HCT116 (cell line): ENCODE results near the gene ESYT1. TPM values are rescaled to one million over a fixed set of nuclear protein-coding genes. Genes with fewer than 3 reads are reported as not detected.

Experiments used
- ATAC-seq: fragments of 200-7000 bp; cut with Tn5 transposase; 2 replicates; pipeline ENCODE4 v1.9.1; 2020; ENCODE audit warnings: mild to moderate bottlenecking, moderate library complexity
- BruUV-seq: library from RNA; stranded (reverse); fragments of 400-500 nt; replicated peaks from 2 replicates; lab custom pipeline; 2021; lab: Mats Ljungman, UMichigan
- CTCF ChIA-PET: fragments of 300-600 bp; sonication (Branson Sonifier 250); formaldehyde crosslinking; loops from one replicate; lab custom pipeline; 2021; ENCODE audit warnings: antibody characterized with exemption; lab: Charles Lee
- POLR2A ChIA-PET: fragments of 300-600, 350-600 bp; sonication (Branson Sonifier 250); formaldehyde crosslinking; loops from one replicate; lab custom pipeline; 2021; ENCODE audit warnings: antibody characterized with exemption; lab: Charles Lee
- RAD21 ChIA-PET, 2 experiments: fragments of 300-600 bp; sonication (Branson Sonifier 250); formaldehyde crosslinking; loops; one replicate each; lab custom pipeline; 2023; ENCODE audit warnings: low total read pairs in 2 of 2; ENCODE audit not compliant: uncharacterized antibody in 2 of 2, unreplicated experiment in 2 of 2, low non-redundant PET in 1 of 2; lab: Charles Lee
- DNase-seq: peaks from one replicate; pipeline ENCODE4 v3.0.0-alpha.2; 2010; ENCODE audit warnings: low read depth, low spot score
- H2AFZ ChIP-seq: fragments of 200-600 bp; shearing (Covaris generic), sonication (generic); 2 replicates; pipeline ENCODE4 v1.6.1; 2017; ENCODE audit warnings: low read depth, mixed run types, mixed read lengths, antibody characterized with exemption, low read length; ENCODE audit not compliant: poor library complexity, severe bottlenecking
- H3K27ac ChIP-seq: 2 replicates; pipeline ENCODE4 v1.5.1; 2012; ENCODE audit warnings: low read depth, low read length
- H3K27me3 ChIP-seq: fragments of 200-600 bp; sonication (generic); 2 replicates; pipeline ENCODE4 v1.6.1; 2016; ENCODE audit warnings: mixed run types, low read length, mixed read lengths; ENCODE audit not compliant: insufficient read depth
- H3K36me3 ChIP-seq, 2 experiments: fragments of 200-500 bp in 1 of 2; fragments of 200-600 bp in 1 of 2; sonication (Bioruptor generic) in 1 of 2; sonication (generic) in 1 of 2; 2 replicates each; pipeline versions ENCODE4 v1.5.1 to v1.6.1; 2014 to 2016; ENCODE audit warnings: low read length in 2 of 2, inconsistent platforms in 1 of 2, mixed read lengths in 1 of 2, mixed run types in 1 of 2; ENCODE audit not compliant: insufficient read depth in 2 of 2, control insufficient read depth in 1 of 2
- H3K4me1 ChIP-seq, 2 experiments: fragments of 200-600 bp in 1 of 2; sonication (generic) in 1 of 2; 2 replicates each; pipeline versions ENCODE4 v1.5.1 to v1.6.1; 2012 to 2017; ENCODE audit warnings: low read length in 2 of 2, inconsistent platforms in 1 of 2, mild to moderate bottlenecking in 1 of 2, mixed read lengths in 1 of 2, mixed run types in 1 of 2, moderate library complexity in 1 of 2; ENCODE audit not compliant: insufficient read depth in 2 of 2, control insufficient read depth in 1 of 2
- H3K4me2 ChIP-seq: fragments of 200-600 bp; sonication (generic); 2 replicates; pipeline ENCODE4 v1.6.1; 2017; ENCODE audit warnings: mixed run types, low read length, mixed read lengths
- H3K4me3 ChIP-seq, 2 experiments: fragments of 200-600 bp in 1 of 2; sonication (generic) in 1 of 2; replicated peaks in 1 of 2; 2 replicates each; pipeline ENCODE4 v1.5.1; 2011 to 2016; ENCODE audit warnings: low read length in 2 of 2, control low read depth in 1 of 2, low read depth in 1 of 2, mild to moderate bottlenecking in 1 of 2, mixed read lengths in 1 of 2, mixed run types in 1 of 2
- H3K79me2 ChIP-seq: fragments of 200-600 bp; sonication (generic); 2 replicates; pipeline ENCODE4 v1.6.1; 2017; ENCODE audit warnings: mild to moderate bottlenecking, mixed run types, low read length, moderate library complexity, mixed read lengths; ENCODE audit not compliant: insufficient read depth
- H3K9ac ChIP-seq: fragments of 200-600 bp; sonication (generic); 2 replicates; pipeline ENCODE4 v1.6.1; 2016; ENCODE audit warnings: low read length, mixed read lengths
- H3K9me2 ChIP-seq: fragments of 200-600 bp; sonication (generic), shearing (Covaris generic); 2 replicates; pipeline ENCODE4 v1.6.1; 2017; ENCODE audit warnings: mixed run types, mild to moderate bottlenecking, moderate library complexity; ENCODE audit not compliant: insufficient read depth
- H3K9me3 ChIP-seq, 2 experiments: fragments of 200-500 bp in 1 of 2; fragments of 200-600 bp in 1 of 2; sonication (Bioruptor generic) in 1 of 2; sonication (generic) in 1 of 2; 2 replicates each; pipeline ENCODE4 v1.6.1; 2014 to 2017; ENCODE audit warnings: low read length in 2 of 2, mixed read lengths in 2 of 2, inconsistent platforms in 1 of 2, low read depth in 1 of 2, mild to moderate bottlenecking in 1 of 2, mixed run types in 1 of 2, moderate library complexity in 1 of 2; ENCODE audit not compliant: control insufficient read depth in 1 of 2, insufficient read depth in 1 of 2
- H4K20me1 ChIP-seq: fragments of 200-600 bp; sonication (generic), shearing (Covaris generic); 2 replicates; pipeline ENCODE4 v1.6.1; 2017; ENCODE audit warnings: mixed run types, mild to moderate bottlenecking, moderate library complexity; ENCODE audit not compliant: insufficient read depth
- ATF3 ChIP-seq: IDR thresholded peaks from 2 replicates; pipeline ENCODE4 v1.6.1; 2012
- CTCF ChIP-seq, 3 experiments: fragments of 200-600 bp in 1 of 3; sonication (generic) in 1 of 3; IDR thresholded peaks in 2 of 3; conservative IDR thresholded peaks in 1 of 3; 2 replicates each; pipeline ENCODE4 v1.5.1; 2012 to 2017; ENCODE audit warnings: low read depth in 2 of 3, low read length in 2 of 3, antibody characterized with exemption in 1 of 3, borderline replicate concordance in 1 of 3, control low read depth in 1 of 3, mild to moderate bottlenecking in 1 of 3, mixed read lengths in 1 of 3, mixed run types in 1 of 3, moderate library complexity in 1 of 3; ENCODE audit not compliant: insufficient read depth in 1 of 3
- EZH2 ChIP-seq: fragments of 200-600 bp; sonication (generic); IDR thresholded peaks from 2 replicates; pipeline ENCODE4 v1.6.1; 2017; ENCODE audit warnings: antibody characterized with exemption, mixed run types
- POLR2AphosphoS5 ChIP-seq: IDR thresholded peaks from 2 replicates; pipeline ENCODE4 v1.6.1; 2011; ENCODE audit warnings: mild to moderate bottlenecking, low read depth, low read length, moderate library complexity
- RAD21 ChIP-seq: IDR thresholded peaks from 2 replicates; pipeline ENCODE4 v1.6.1; 2012; ENCODE audit warnings: low read depth, mild to moderate bottlenecking
- TCF7L2 ChIP-seq: IDR thresholded peaks from 2 replicates; pipeline ENCODE4 v1.7.0; 2011; ENCODE audit warnings: borderline replicate concordance, inconsistent platforms; ENCODE audit not compliant: insufficient read depth, insufficient read length; ENCODE audit errors: extremely low read depth
- intact Hi-C: fragments of 100-400 bp; cut with micrococcal nuclease; formaldehyde crosslinking; loops from 2 replicates; pipeline ENCODE4 v1.10.0; 2022
- total RNA-seq: library from RNA; stranded (reverse); gene quantifications from one replicate; pipeline ENCODE4 v1.2.1, GENCODE V29; 2021; ENCODE audit not compliant: unreplicated experiment
- TF ChIP-seq, protein P1 (sequence below): IDR thresholded peaks from 2 replicates; pipeline ENCODE4 v1.6.1; 2011; ENCODE audit warnings: mild to moderate bottlenecking, low read length, moderate library complexity; ENCODE audit not compliant: insufficient replicate concordance; ENCODE audit errors: extremely low read depth

Gene ESYT1
- total RNA-seq, 1 experiment from 2014 or later = 80.9 TPM

- POLR2A ChIA-PET = no interaction called here
- peaks cover 16 to 26% of the 10 kb centered on the region in 2 experiments; a peak in 3 of 4 replicates for H3K36me3 ChIP-seq
These were observed 29.5 kb upstream of the ESYT1 start for GRCh38 chr12:56098592-56098991.

DNA sequence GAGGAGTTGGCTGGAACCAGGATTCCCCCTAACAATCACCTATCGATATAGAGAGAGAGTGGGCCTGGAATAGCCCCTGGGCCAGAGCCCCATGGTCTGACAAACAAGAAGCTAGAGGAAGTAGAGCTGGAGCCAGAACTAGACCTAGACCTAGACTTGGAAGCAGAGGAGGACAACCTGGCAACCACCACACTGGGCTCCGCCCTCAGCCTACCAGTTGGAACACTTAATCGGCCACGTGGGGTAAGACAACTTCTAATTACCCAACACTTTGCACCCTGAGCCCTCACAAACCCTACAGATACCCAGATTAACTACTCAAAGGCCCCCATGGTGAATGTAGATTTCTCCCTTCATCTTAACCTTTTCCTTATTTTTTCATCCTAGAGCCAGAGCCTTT lies 28.3 kb upstream of the ESYT1 start:
- no peak overlapping the region for H3K27ac ChIP-seq
- H3K4me2 ChIP-seq = no peak overlapping the region
- POLR2A ChIA-PET = interaction anchor here (1.2 kb wide), 1 partner anchor 55 kb away, joined by 3 read pairs; no protein-coding TSS in a partner anchor
- no peak for TF ChIP-seq ATF3
- TF ChIP-seq POLR2AphosphoS5 = no peak
- TF ChIP-seq, protein P1, sequence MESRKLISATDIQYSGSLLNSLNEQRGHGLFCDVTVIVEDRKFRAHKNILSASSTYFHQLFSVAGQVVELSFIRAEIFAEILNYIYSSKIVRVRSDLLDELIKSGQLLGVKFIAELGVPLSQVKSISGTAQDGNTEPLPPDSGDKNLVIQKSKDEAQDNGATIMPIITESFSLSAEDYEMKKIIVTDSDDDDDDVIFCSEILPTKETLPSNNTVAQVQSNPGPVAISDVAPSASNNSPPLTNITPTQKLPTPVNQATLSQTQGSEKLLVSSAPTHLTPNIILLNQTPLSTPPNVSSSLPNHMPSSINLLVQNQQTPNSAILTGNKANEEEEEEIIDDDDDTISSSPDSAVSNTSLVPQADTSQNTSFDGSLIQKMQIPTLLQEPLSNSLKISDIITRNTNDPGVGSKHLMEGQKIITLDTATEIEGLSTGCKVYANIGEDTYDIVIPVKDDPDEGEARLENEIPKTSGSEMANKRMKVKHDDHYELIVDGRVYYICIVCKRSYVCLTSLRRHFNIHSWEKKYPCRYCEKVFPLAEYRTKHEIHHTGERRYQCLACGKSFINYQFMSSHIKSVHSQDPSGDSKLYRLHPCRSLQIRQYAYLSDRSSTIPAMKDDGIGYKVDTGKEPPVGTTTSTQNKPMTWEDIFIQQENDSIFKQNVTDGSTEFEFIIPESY = no peak
- no peak for TF ChIP-seq CTCF (IDR thresholded peaks at IDR 0.05 in 2 of 3, conservative IDR thresholded peaks at IDR 0.05 in 1 of 3; ENCODE audit: borderline replicate concordance in 1 of 3, insufficient read depth in 1 of 3, low read depth in 2 of 3, low read length in 2 of 3)
- TF ChIP-seq, all 23 proteins: peak for 0
- Histone ChIP-seq H3K4me3 (no peak overlapping the region), H3K4me1 (peaks cover 4 to 11% of the 10 kb centered on the region in 2 experiments), H3K36me3 (peaks cover 16 to 23% of the 10 kb centered on the region in 2 experiments; a peak in 3 of 4 replicates), H2AFZ (no peak overlapping the region), H3K9me2 (no peaks in the 10 kb centered on the region), H3K9me3 (no peaks in the 10 kb centered on the region), H3K27me3 (no peaks in the 10 kb centered on the region), H3K79me2 (peaks cover 6% of the 10 kb centered on the region), H3K9ac (no peak overlapping the region), H4K20me1 (no peaks in the 10 kb centered on the region)
- DNase-seq (no peak), ATAC-seq (no peak)
- intact Hi-C loops = no loop called here
- RAD21 ChIA-PET = no interaction called here
- CTCF ChIA-PET = no interaction called here
- BruUV-seq = no TSS peak

More at GRCh38 chr12:56098592-56098991, 29.5 kb upstream of the ESYT1 start:
- ChIA-PET RAD21 (no interaction called here), CTCF (no interaction called here)
- intact Hi-C loops = no loop called here
- BruUV-seq = no TSS peak
- Histone ChIP-seq H3K9ac (no peak overlapping the region), H3K27ac (no peak overlapping the region), H3K4me2 (no peak overlapping the region), H4K20me1 (no peaks in the 10 kb centered on the region), H3K4me3 (no peak overlapping the region), H3K79me2 (no peaks in the 10 kb centered on the region), H3K4me1 (peaks cover 4 to 7% of the 10 kb centered on the region in 2 experiments), H3K27me3 (no peaks in the 10 kb centered on the region), H3K9me3 (no peaks in the 10 kb centered on the region), H3K9me2 (no peaks in the 10 kb centered on the region), H2AFZ (no peak overlapping the region)
- DNase-seq = no peak
- TF ChIP-seq EZH2 (no peak), TCF7L2 (no peak), RAD21 (no peak)
- ATAC-seq = no peak
